Pancreas (tissue), 10 donors: ENCODE results near the gene TRPC4AP. TPM values are rescaled to one million over a fixed set of nuclear protein-coding genes. Genes with fewer than 3 reads are reported as not detected.

Source experiments
- ATAC-seq, 4 donors: fragments of 200-7000 bp; cut with Tn5 transposase; one replicate each; pipeline versions ENCODE4 v1.8.0 to v1.9.1; 2020; ENCODE audit warnings: mild to moderate bottlenecking in 4 of 4, moderate library complexity in 4 of 4
- DNase-seq, 6 donors: peaks; one replicate each; pipeline ENCODE4 v3.0.0-alpha.2; 2020
- FAIRE-seq: peaks from 2 replicates; lab custom pipeline; 2012; peaks lifted over from hg19 to GRCh38; lab: Jason Lieb, UNC
- H3K27ac ChIP-seq, 4 donors: fragments of 200-600 bp; sonication (generic); 1 replicate in 3 of 4; 2 replicates in 1 of 4; pipeline versions ENCODE4 v1.5.0 to v1.8.0; 2020
- H3K27me3 ChIP-seq, 4 donors: fragments of 200-600 bp; one replicate each; pipeline ENCODE4 v1.8.0; 2021
- H3K36me3 ChIP-seq, 3 donors: fragments of 200-600 bp; sonication (generic) in 1 of 3; one replicate each; pipeline versions ENCODE4 v1.5.0 to v1.8.0; 2020 to 2021
- H3K4me1 ChIP-seq, 3 donors: fragments of 200-600 bp; one replicate each; pipeline ENCODE4 v1.8.0; 2021
- H3K4me3 ChIP-seq, 4 donors: fragments of 200-600 bp; sonication (generic) in 2 of 4; one replicate each; pipeline versions ENCODE4 v1.5.0 to v1.8.0; 2020 to 2021
- H3K9me3 ChIP-seq, 4 donors: fragments of 200-600 bp; one replicate each; pipeline ENCODE4 v1.8.0; 2021
- WGBS, 2 donors: extraction: QIAGEN DNeasy Blood & Tissue Kit; methylation state at CpG; one replicate each; pipeline ENCODE4 v1.1.7; 2013; 5-methylcytosine and 5-hydroxymethylcytosine counted together
- intact Hi-C, 3 donors: fragments of 100-400 bp; cut with DNase I; formaldehyde crosslinking; loops; one replicate each; pipeline versions ENCODE4 v1.11.1 to v1.14.2; 2022
- polyA plus RNA-seq, 2 donors: library from polyadenylated mRNA; stranded (reverse); fragments of 200-250 nt; gene quantifications; one replicate each; pipeline ENCODE4 v1.2.3, GENCODE V29; 2013
- total RNA-seq, 6 donors: library from RNA; stranded (reverse); fragmentation: NEBNext Ultra II Directional in 4 of 6; extraction: Animal tissue kit (Norgen Biotek cat#: 25700) in 4 of 6; gene quantifications; one replicate each; pipeline versions ENCODE4 v1.2.1 to v1.2.4, GENCODE V29; 2021 to 2023
- TF ChIP-seq, protein P1 (sequence below), 4 donors: fragments of 200-600 bp; sonication (generic) in 3 of 4; IDR thresholded peaks; one replicate each; pipeline versions ENCODE4 v1.5.0 to v1.8.0; 2021; ENCODE audit warnings: antibody characterized with exemption in 4 of 4
- donor health status: healthy with polysubstance abuse.
- donor health status: DM: no; HTN: no; CAD: no; lungs with moderate emphysema.
- donor health status: DM: no; HTN: no; CAD: no.
- donor health status: control.
- donor health status: control.
- donor health status: Bipolar disorder and iron deficiency.
- donor health status: DM: yes; HTN: yes; CAD: no.
- donor health status: DM: no; HTN: no; CAD: no.
- donor health status: DM: no; HTN: no; CAD: no.
- donor health status: DM: yes; HTN: yes; CAD: no.

TRPC4AP gene
- total and polyA plus RNA-seq, 8 donors = 30.7 to 43.1 (median 34.0) TPM

DNA sequence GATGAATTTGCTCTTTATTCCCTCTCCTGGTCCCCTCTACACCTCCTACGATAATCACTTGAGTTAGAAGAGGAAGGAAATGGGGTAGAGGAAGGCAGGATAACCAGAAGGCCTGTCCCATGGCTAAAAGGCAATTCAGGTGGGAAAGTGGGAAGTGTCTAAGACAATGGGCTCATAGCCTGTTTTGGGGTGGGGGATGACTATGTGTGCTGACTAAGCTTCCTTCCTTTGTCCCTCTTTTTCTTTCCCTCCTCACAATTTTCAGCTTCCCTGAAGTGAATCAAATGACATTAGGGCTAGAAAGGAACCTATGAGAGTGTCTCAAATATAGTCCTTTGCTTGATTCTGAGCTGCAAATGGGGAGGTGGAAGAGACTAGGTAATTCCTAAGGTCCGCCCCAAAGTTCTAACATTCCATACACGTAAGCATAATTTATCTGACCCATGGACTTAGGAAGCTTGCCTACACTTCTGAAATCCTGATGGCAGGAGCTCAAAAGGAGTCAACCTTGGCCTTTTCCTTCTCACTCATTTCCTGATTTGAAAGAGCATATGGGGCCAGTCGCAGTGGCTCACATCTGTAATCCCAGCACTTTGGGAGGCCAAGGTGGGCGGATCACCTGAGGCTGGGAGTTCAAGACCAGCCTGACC is 30.3 kb upstream of the TRPC4AP start:
- H3K4me1 ChIP-seq = no peaks in the 10 kb centered on the region
- intact Hi-C loops = no loop called here
- H3K27ac ChIP-seq = no peak overlapping the region
- no peak for DNase-seq
- no peak for FAIRE-seq
- H3K4me3 ChIP-seq = no peak overlapping the region
- TF ChIP-seq, protein P1, sequence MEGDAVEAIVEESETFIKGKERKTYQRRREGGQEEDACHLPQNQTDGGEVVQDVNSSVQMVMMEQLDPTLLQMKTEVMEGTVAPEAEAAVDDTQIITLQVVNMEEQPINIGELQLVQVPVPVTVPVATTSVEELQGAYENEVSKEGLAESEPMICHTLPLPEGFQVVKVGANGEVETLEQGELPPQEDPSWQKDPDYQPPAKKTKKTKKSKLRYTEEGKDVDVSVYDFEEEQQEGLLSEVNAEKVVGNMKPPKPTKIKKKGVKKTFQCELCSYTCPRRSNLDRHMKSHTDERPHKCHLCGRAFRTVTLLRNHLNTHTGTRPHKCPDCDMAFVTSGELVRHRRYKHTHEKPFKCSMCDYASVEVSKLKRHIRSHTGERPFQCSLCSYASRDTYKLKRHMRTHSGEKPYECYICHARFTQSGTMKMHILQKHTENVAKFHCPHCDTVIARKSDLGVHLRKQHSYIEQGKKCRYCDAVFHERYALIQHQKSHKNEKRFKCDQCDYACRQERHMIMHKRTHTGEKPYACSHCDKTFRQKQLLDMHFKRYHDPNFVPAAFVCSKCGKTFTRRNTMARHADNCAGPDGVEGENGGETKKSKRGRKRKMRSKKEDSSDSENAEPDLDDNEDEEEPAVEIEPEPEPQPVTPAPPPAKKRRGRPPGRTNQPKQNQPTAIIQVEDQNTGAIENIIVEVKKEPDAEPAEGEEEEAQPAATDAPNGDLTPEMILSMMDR (IDR thresholded peaks at IDR 0.05) = no peak
- WGBS, 2 donors = 93 to 95% methylated on average over 5 of the region's 5 CpGs
- H3K36me3 ChIP-seq = peaks cover 8 to 76% (median 41%) of the 10 kb centered on the region in 3 donors
- H3K9me3 ChIP-seq = no peaks in the 10 kb centered on the region
- no peak for ATAC-seq
- no peaks in the 10 kb centered on the region for H3K27me3 ChIP-seq

DNA sequence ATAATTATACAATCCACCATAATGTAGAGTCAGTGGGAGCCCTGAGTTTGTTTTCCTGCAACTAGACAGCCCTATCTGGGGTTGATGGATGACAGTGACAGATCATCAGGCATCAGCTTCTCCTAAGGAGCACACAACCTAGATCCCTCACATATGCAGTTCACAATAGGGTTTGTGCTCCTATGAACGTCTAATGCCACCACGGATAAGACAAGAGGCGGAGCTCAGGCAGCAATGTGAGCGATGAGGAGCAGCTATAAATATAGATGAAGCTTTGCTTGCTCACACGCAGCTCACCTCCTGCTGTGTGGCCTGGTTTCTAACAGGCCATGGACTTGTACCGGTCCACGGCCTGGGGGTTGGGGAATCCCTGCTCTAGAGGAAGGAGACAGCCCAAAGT is 28.6 kb upstream of the TRPC4AP start:
- ATAC-seq = no peak
- Histone ChIP-seq H3K4me3 (no peak overlapping the region), H3K9me3 (no peaks in the 10 kb centered on the region), H3K4me1 (no peaks in the 10 kb centered on the region), H3K27ac (no peak overlapping the region), H3K27me3 (no peaks in the 10 kb centered on the region), H3K36me3 (peaks cover 8 to 72% (median 41%) of the 10 kb centered on the region in 3 donors)
- WGBS, 2 donors = 90 to 93% methylated on average over 7 of the region's 7 CpGs
- intact Hi-C loops = no loop called here
- TF ChIP-seq, protein P1 (IDR thresholded peaks at IDR 0.05) = no peak
- no peak for DNase-seq
- no peak for FAIRE-seq

DNA sequence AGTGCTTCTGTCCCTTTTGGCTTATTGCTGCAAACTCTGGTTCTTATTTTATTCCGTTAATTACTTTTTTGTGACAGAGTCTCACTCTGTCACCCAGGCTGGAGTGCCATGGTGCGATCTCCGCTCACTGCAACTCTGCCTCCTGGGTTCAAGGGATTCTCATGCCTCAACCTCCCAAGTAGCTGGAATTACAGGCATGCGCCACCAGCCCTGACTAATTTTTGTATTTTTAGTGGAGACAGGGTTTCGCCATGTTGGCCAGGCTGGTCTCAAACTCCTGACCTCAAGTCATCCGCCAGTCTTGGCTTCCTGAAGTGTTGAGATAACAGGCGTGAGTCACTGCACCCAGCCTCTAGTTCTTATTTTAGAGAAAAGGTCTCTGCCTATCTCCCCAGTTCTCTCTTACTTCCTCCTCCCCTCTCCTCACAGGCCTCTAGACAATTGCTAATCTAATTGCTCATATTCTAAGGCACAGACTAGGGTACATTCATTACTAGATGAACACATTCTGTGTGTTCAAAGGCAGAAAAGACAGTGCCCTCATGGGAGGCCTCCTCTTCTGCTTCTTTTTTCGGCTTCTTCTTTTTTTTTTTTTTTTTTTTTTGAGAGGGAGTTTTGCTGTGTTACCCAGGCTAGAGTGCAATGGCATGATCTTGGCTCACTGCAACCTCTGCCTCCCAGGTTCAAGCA is 27.6 kb upstream of the TRPC4AP start:
- no peak overlapping the region for H3K4me3 ChIP-seq
- no peaks in the 10 kb centered on the region for H3K4me1 ChIP-seq
- FAIRE-seq (no peak), ATAC-seq (peak in 3 of 4 donors; percentile 28 to 52 (median 38)), DNase-seq (no peak)
- H3K9me3 ChIP-seq = no peaks in the 10 kb centered on the region
- no peaks in the 10 kb centered on the region for H3K27me3 ChIP-seq
- TF ChIP-seq, protein P1 (IDR thresholded peaks at IDR 0.05) = no peak
- peaks cover 8 to 78% (median 41%) of the 10 kb centered on the region in 3 donors for H3K36me3 ChIP-seq
- 87 to 89% methylated on average over 8 of the region's 8 CpGs for WGBS, 2 donors
- no peak overlapping the region for H3K27ac ChIP-seq
- intact Hi-C loops = no loop called here

- Histone ChIP-seq H3K36me3 (peaks cover 8 to 65% (median 29%) of the 10 kb centered on the region in 3 donors), H3K27me3 (no peaks in the 10 kb centered on the region), H3K27ac (no peak overlapping the region), H3K4me3 (no peak overlapping the region), H3K9me3 (no peaks in the 10 kb centered on the region), H3K4me1 (no peaks in the 10 kb centered on the region)
- FAIRE-seq = no peak
- WGBS, 2 donors = 95 to 96% methylated on average over 1 of the region's 1 CpG
- intact Hi-C loops = no loop called here
- DNase-seq = no peak
- ATAC-seq = no peak
- TF ChIP-seq, protein P1 (IDR thresholded peaks at IDR 0.05) = no peak
Measured at GRCh38 chr20:35117629-35118028, 25.0 kb upstream of the TRPC4AP start.

DNA sequence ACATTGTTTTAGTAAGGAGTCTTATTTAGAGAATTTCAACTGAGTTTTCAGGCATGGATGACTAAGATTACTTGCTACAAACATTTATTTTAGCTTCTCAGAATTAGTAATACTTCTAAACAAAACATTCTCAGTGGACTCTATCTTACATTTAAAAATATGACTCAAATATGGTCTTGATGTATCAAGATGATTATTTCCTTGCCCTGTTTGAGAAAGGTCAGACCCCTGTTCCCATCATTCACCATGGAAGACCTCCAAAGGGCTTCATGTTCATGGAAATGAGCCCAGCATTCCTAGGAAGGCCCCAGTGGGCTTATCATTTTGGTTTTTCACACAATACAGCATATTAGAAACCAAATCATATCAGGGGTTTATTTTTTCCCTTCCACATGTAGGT is 24.6 kb upstream of the TRPC4AP start:
- FAIRE-seq = no peak

More for the DNA sequence above, 24.6 kb upstream of the TRPC4AP start:
- Histone ChIP-seq H3K4me3 (no peak overlapping the region), H3K9me3 (no peaks in the 10 kb centered on the region), H3K4me1 (no peaks in the 10 kb centered on the region), H3K36me3 (peaks cover 8 to 60% (median 27%) of the 10 kb centered on the region in 3 donors), H3K27ac (no peak overlapping the region), H3K27me3 (no peaks in the 10 kb centered on the region)
- intact Hi-C loops = no loop called here
- ATAC-seq = no peak
- DNase-seq = no peak
- TF ChIP-seq, protein P1 (IDR thresholded peaks at IDR 0.05) = no peak
